Kidney (tissue), 14 donors: ENCODE results near the gene AGBL3. TPM values are rescaled to one million over a fixed set of nuclear protein-coding genes. Genes with fewer than 3 reads are reported as not detected.

Experiments
- DNase-seq, 5 donors: peaks; one replicate each; pipeline ENCODE4 v3.0.0-alpha.2; 2013 to 2020
- FAIRE-seq: peaks from 2 replicates; lab custom pipeline; 2012; peaks lifted over from hg19 to GRCh38; lab: Jason Lieb, UNC
- H3K27ac ChIP-seq, 2 donors: one replicate each; pipeline ENCODE4 v1.7.0; 2013; ENCODE audit warnings: low read depth in 2 of 2, low read length in 2 of 2, inconsistent platforms in 1 of 2
- H3K27me3 ChIP-seq: one replicate; pipeline ENCODE4 v1.7.1; 2013; ENCODE audit warnings: low read length, inconsistent platforms; ENCODE audit not compliant: control insufficient read depth, insufficient read depth
- H3K36me3 ChIP-seq, 3 donors: one replicate each; pipeline versions ENCODE4 v1.7.0 to v1.7.1; 2013; ENCODE audit warnings: low read length in 3 of 3, control low read depth in 1 of 3, inconsistent platforms in 1 of 3; ENCODE audit not compliant: insufficient read depth in 3 of 3, control insufficient read depth in 2 of 3
- H3K4me1 ChIP-seq, 3 donors: one replicate each; pipeline versions ENCODE4 v1.7.0 to v1.7.1; 2013; ENCODE audit warnings: low read length in 3 of 3, inconsistent platforms in 1 of 3, low read depth in 1 of 3; ENCODE audit not compliant: control insufficient read depth in 2 of 3, insufficient read depth in 2 of 3
- H3K4me3 ChIP-seq, 3 donors: one replicate each; pipeline versions ENCODE4 v1.7.0 to v1.8.1; 2013; ENCODE audit warnings: low read length in 3 of 3, control low read depth in 1 of 3, inconsistent platforms in 1 of 3
- H3K9ac ChIP-seq, 3 donors: one replicate each; pipeline versions ENCODE4 v1.7.0 to v1.7.1; 2013; ENCODE audit warnings: low read length in 3 of 3, control low read depth in 1 of 3, inconsistent platforms in 1 of 3
- H3K9me3 ChIP-seq, 3 donors: one replicate each; pipeline versions ENCODE4 v1.7.0 to v1.7.1; 2013; ENCODE audit warnings: low read length in 3 of 3, control low read depth in 1 of 3, inconsistent platforms in 1 of 3; ENCODE audit not compliant: control insufficient read depth in 2 of 3, insufficient read depth in 1 of 3
- intact Hi-C: fragments of 100-400 bp; cut with DNase I; formaldehyde crosslinking; loops from one replicate; pipeline ENCODE4 v1.11.1; 2022
- polyA plus RNA-seq: library from polyadenylated mRNA; stranded (reverse); fragments of 350-450 nt; fragmentation: Illumina TruSeq; extraction: RNeasy Lipid Tissue Mini Kit (QIAGEN cat#74804); gene quantifications from one replicate; pipeline ENCODE4 v1.2.3, GENCODE V29; 2014; ENCODE audit warnings: low read depth, low replicate concordance; ENCODE audit not compliant: insufficient read depth
- total RNA-seq: library from RNA; stranded (reverse); fragmentation: NEBNext Ultra II Directional; extraction: Animal tissue kit (Norgen Biotek cat#: 25700); gene quantifications from one replicate; pipeline ENCODE4 v1.2.1, GENCODE V29; 2021
- TF ChIP-seq, protein P1 (sequence below): IDR thresholded peaks from 3 replicates; pipeline ENCODE4 v1.5.1; 2012; ENCODE audit warnings: mild to moderate bottlenecking, moderate library complexity, borderline replicate concordance; ENCODE audit not compliant: insufficient read depth; ENCODE audit errors: extremely low read depth
- donor health status: control.
- donor health status: control.
- donor health status: control.
- donor health status: control.
- donor health status: control.
- donor health status: DM: yes; HTN: yes; CAD: no.
- donor health status: Normal renal cell carcinoma (clear cell type).

Gene AGBL3
- total and polyA plus RNA-seq, 2 donors from 2014 or later: 2.1 to 7.6 TPM

GRCh38 chr7:135154734-135155133, 168.4 kb downstream of the AGBL3 start:
- intact Hi-C loops: no loop called here
- Histone ChIP-seq H3K27me3 (no peaks in the 10 kb centered on the region), H3K9ac (no peak overlapping the region), H3K4me1 (peaks cover 0 to 51% (median 27%) of the 10 kb centered on the region in 3 donors), H3K27ac (no peak overlapping the region), H3K36me3 (peaks cover 0 to 5% (median 0%) of the 10 kb centered on the region in 3 donors), H3K4me3 (no peak overlapping the region), H3K9me3 (peaks cover 0 to 15% (median 2%) of the 10 kb centered on the region in 3 donors)
- DNase-seq (no peak), FAIRE-seq (no peak)
- TF ChIP-seq, protein P1, sequence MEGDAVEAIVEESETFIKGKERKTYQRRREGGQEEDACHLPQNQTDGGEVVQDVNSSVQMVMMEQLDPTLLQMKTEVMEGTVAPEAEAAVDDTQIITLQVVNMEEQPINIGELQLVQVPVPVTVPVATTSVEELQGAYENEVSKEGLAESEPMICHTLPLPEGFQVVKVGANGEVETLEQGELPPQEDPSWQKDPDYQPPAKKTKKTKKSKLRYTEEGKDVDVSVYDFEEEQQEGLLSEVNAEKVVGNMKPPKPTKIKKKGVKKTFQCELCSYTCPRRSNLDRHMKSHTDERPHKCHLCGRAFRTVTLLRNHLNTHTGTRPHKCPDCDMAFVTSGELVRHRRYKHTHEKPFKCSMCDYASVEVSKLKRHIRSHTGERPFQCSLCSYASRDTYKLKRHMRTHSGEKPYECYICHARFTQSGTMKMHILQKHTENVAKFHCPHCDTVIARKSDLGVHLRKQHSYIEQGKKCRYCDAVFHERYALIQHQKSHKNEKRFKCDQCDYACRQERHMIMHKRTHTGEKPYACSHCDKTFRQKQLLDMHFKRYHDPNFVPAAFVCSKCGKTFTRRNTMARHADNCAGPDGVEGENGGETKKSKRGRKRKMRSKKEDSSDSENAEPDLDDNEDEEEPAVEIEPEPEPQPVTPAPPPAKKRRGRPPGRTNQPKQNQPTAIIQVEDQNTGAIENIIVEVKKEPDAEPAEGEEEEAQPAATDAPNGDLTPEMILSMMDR: no peak

DNA sequence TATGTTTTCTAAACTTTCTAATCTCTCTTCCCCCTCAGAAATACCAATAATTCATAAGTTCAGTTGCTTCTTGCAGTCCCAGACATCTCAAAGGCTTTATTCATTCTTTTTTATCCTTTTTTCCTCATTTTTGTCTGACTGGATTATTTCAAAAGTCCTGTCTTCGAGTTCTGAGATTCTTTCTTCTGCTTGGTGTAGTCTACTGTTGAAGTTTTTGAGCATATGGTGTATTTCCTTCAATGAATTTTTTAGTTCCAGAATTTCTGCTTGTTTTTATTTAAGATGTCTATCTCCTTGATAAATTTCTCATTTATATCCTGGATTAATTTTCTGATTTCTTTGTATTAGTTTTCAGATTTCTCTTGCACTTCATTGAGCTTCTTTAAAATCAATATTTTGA, 170.0 kb downstream of the AGBL3 start:
- Histone ChIP-seq H3K9me3 (peaks cover 0 to 15% (median 2%) of the 10 kb centered on the region in 3 donors), H3K4me3 (no peak overlapping the region), H3K4me1 (peaks cover 5 to 52% (median 32%) of the 10 kb centered on the region in 3 donors), H3K27me3 (no peaks in the 10 kb centered on the region), H3K36me3 (peaks cover 0 to 5% (median 0%) of the 10 kb centered on the region in 3 donors), H3K9ac (no peak overlapping the region), H3K27ac (no peak overlapping the region)
- DNase-seq (no peak), FAIRE-seq (no peak)
- intact Hi-C loops: no loop called here
- TF ChIP-seq, protein P1: no peak

DNA sequence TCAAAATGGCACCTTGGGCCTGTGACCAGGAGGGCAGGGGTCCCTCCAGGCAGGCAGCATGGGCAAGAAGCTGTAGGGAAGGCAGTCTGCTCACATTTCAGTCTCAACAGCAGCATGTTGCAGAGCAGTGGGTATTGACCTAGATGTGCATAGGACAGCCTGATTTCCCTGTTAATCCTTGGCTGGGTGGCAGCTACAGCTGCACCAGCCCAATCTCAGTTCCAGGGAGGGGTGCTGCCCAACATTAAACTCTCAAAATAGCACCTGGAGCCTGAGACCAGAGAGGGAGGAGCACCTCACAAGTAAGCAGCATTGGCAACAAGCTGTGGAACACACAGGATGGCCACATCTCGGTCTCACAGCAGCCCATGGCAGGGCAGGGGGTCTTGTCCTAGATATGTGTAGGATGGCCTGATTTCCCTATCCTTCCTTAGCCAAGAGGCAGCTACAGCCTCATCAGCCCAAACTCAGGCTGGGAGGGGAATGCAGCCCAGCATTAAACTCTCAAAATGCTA, 171.9 kb downstream of the AGBL3 start:
- Histone ChIP-seq H3K9me3 (peaks cover 0 to 15% (median 2%) of the 10 kb centered on the region in 3 donors), H3K4me1 (peaks cover 5 to 47% (median 24%) of the 10 kb centered on the region in 3 donors), H3K27me3 (no peaks in the 10 kb centered on the region), H3K36me3 (no peaks in the 10 kb centered on the region), H3K9ac (no peak overlapping the region), H3K4me3 (no peak overlapping the region), H3K27ac (peak overlapping the region; percentile 22 to 87)
- TF ChIP-seq, protein P1: no peak
- FAIRE-seq (no peak), DNase-seq (no peak)
- intact Hi-C loops: no loop called here
